Fibroblast of the aortic adventitia (primary cell): ENCODE measurements around the gene G2E3. TPM values are rescaled to one million over a fixed set of nuclear protein-coding genes. Genes with fewer than 3 reads are reported as not detected.

Source experiments
- DNase-seq: peaks from one replicate; pipeline ENCODE4 v3.0.0-alpha.2; 2010; ENCODE audit warnings: low read depth
- H3K4me3 ChIP-seq: 2 replicates; pipeline ENCODE4 v1.5.1; 2011; ENCODE audit warnings: low read depth, mild to moderate bottlenecking, control low read depth, low read length, moderate library complexity
- total RNA-seq: library from RNA; depleted of rRNA; stranded (reverse); fragments of >200 nt; gene quantifications from 2 replicates; pipeline ENCODE4 v1.2.3, GENCODE V29; 2012; ENCODE audit warnings: low replicate concordance
- TF ChIP-seq, protein P1 (sequence below): IDR thresholded peaks from 2 replicates; pipeline ENCODE4 v1.5.1; 2011; ENCODE audit warnings: mild to moderate bottlenecking, low read length, control low read depth, inconsistent platforms; ENCODE audit not compliant: insufficient read depth

The G2E3 gene
- total RNA-seq, 1 donor: 24.8 TPM

DNA sequence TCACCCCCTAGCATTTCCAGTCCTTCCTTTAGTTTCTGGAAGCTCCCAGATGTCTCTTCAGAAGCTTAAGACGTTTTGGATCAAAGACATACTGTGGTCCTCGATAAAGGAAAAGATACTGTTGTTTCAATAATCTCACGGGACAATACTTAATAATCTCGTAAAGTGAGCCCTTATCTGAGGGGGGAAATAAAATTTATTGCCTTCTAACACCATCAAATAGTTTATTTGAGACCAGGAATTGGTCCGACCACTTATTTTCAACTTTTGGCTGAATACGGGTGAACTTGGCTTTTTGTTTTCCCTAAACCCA lies 640 bp upstream of the G2E3 start:
- H3K4me3 ChIP-seq: peak overlapping the region; percentile 97
- DNase-seq: no peak
- TF ChIP-seq, protein P1, sequence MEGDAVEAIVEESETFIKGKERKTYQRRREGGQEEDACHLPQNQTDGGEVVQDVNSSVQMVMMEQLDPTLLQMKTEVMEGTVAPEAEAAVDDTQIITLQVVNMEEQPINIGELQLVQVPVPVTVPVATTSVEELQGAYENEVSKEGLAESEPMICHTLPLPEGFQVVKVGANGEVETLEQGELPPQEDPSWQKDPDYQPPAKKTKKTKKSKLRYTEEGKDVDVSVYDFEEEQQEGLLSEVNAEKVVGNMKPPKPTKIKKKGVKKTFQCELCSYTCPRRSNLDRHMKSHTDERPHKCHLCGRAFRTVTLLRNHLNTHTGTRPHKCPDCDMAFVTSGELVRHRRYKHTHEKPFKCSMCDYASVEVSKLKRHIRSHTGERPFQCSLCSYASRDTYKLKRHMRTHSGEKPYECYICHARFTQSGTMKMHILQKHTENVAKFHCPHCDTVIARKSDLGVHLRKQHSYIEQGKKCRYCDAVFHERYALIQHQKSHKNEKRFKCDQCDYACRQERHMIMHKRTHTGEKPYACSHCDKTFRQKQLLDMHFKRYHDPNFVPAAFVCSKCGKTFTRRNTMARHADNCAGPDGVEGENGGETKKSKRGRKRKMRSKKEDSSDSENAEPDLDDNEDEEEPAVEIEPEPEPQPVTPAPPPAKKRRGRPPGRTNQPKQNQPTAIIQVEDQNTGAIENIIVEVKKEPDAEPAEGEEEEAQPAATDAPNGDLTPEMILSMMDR: no peak

DNA sequence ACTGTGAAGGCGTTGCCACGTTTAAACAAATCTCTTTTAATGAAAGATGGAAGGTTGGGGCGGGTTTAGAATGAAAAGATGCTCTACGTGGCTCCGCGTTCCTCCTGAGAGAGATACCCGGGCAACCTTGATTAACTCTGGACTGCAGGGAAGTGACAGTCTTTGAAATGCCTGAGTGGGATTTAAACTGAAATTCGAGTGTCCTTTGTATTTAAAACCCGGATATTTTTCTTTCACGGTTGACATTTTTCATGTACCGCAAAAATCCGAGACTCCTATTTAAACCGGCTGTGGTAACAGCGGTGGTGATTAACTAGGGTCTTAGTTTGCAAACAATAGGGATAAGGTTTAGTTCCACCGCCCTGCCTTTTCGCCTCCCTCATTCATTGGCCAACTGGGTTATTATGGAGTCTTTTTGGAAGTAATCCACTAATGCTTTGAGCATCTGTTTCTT lies 707 bp downstream of the G2E3 start:
- peak; percentile 41 for DNase-seq
- TF ChIP-seq, protein P1: no peak
- H3K4me3 ChIP-seq: peak overlapping the region; percentile 97

DNA sequence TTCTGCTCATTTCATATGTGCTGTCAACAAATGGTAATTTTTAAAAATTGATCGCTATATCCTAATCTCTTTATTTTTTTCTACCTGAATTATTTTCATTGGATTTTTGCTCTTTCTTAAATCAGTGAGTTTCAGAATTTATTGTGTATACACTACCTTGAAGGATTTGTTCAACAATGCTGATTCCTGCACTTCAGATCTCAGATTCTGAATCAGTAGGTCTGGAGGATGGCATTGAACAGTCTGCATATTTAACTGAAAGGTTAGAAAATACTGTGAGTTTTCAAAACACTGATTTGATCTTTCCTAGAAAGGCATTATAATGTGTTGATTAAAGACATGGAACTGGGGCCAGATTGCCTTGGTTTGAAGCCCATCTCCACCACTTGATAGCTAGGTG lies 1.6 kb downstream of the G2E3 start:
- TF ChIP-seq, protein P1: no peak
- peak overlapping the region; percentile 97 for H3K4me3 ChIP-seq
- no peak for DNase-seq

DNA sequence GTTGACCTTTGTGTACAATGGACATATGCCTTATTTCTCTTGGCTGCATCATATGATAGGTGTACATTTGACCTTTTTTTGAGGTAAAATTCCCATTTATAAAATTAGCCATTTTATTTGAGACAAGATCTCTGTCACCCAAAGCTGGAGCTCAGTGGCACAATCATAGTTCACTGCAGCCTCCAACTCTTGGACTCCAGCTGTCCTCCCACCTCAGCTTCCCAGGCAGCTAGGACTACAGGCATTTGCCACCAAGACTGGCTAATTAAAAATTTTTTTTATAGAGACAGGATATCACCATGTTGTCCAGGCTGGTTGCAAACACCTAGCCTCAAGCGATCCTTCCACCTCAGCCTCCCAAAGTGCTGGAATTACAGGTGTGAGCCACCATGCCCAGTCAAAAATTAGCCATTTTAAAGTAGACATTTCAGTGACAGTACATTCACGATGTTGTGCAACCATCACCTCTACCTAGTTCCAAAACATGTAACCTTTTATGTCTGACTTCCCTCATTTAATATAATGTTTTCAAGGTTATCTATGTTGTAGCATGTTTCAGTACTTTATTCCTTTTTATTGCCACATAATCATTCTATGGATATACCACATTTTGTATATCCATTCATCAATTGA lies 5.4 kb downstream of the G2E3 start:
- no peak overlapping the region for H3K4me3 ChIP-seq
- no peak for DNase-seq
- TF ChIP-seq, protein P1: no peak

DNA sequence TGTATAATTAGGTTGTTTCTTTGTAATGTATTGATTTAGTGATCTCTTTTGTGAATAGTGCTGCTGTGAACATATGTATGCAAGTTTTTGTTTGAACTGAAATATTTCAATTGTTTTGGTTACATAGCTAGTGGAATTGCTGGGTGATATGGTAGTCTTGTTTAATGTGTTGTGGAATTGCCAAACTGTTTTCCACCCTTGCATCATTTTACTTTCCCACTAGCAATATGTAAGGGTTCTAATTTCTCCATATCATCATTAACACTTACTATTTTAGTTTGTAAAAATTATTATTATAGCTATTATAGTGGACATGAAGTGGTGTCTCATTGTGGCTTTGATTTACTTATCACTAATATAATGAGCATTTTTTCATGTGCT lies 5.9 kb downstream of the G2E3 start:
- peak; percentile 36 for DNase-seq
- TF ChIP-seq, protein P1: no peak
- H3K4me3 ChIP-seq: no peak overlapping the region

DNA sequence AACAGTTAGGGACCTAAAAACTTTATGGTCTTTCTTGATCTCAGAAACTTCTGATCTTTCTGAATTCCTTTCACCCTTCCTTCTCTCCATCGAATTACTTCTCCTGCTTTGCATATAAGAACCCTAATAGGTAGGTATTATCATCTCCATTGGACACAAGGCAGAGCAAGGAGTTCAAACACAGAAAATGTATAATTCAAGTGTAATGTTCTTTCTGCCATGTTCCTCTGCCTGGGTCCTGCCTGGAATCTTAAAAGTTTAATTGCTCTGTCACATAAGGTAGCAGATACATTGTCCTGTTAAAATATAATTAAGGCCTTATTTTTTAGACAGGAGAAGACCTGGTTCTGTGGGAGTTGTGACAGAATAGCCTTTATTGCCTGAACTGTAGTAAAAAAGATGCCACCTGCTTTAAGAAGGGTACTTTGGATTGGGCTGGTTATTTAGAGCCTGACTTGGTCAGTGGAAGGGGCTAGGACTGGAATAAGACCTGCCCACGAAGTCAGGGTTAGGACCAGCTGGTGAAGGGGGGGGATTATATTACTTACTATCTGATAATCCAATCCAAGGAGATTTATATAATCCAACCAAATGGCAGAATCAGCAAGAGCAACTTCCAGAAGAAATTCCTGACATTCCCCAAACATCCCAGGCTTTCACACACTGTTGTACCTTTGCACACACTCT lies 10.4 kb downstream of the G2E3 start:
- TF ChIP-seq, protein P1: no peak
- peak; percentile 49 for DNase-seq

DNA sequence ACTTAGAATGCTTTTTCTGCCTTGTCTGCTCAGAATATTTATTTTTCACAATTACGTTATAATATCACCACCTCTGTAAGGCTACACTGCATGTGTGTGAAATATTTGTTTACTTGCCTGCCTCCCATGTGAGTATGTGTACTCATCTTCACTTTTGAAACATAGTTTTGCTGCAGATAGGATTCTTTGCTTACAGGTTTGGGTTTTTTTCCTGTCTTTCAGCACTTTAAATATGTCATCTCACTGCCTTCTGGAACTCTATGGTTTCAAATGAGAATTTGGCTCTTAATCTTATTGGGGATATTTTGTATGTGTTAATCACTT lies 10.9 kb downstream of the G2E3 start:
- TF ChIP-seq, protein P1: no peak
- H3K4me3 ChIP-seq: no peak overlapping the region
- no peak for DNase-seq

More for the DNA sequence above, 10.4 kb downstream of the G2E3 start:
- H3K4me3 ChIP-seq: no peak overlapping the region
